Dedifferentiated amniotic fluid mesenchymal stem cell (primary cell): ENCODE results near the gene PADI3.
"Not testable (repeated sequence)": the region's sequence is repeated elsewhere in the genome, so short reads cannot be mapped to it uniquely, and the experiment has no call there.

ENCODE experiments used
- DNase-seq: peaks from one replicate; pipeline ENCODE4 v3.0.0-alpha.2; 2016; ENCODE audit errors: extremely low spot score

The PADI3 gene

DNA sequence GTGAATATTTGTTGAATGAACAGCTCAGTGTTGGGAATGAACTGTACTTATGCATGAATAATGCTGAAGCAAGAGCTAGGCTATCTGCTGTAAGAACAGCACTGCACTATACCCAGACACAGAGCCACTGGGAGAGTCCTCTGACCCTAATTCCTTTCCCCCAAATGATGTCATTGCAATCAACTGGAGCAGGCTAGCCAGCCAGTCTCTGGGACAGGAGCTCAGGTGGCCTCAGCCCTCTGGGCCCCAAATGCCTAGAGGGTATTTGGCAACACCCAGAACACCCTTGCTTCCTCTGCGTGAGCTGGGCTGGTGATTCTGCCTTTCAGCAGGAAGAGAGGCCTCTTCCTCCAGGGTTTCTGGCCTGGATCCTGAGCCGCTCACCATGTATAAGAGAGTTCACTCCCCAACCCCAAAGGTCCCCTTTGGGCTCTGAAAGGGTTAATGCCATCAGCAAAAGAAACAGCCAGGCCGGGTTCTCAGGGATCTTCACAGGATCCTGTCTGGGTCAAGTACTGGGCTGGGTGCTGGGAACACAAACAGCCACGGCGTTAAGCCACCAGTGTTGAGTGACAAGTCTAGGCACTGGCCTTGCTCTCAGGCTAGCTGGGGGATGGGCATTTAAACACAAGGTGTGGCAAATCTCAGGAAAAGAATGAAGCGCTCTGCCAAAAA, 55.4 kb downstream of the PADI3 start:
- peak; percentile 20 for DNase-seq

- DNase-seq: no peak
Measured at GRCh38 chr1:17304826-17305175, 55.9 kb downstream of the PADI3 start.

- DNase-seq: no peak
Measured at GRCh38 chr1:17305576-17306095, 56.7 kb downstream of the PADI3 start.

DNA sequence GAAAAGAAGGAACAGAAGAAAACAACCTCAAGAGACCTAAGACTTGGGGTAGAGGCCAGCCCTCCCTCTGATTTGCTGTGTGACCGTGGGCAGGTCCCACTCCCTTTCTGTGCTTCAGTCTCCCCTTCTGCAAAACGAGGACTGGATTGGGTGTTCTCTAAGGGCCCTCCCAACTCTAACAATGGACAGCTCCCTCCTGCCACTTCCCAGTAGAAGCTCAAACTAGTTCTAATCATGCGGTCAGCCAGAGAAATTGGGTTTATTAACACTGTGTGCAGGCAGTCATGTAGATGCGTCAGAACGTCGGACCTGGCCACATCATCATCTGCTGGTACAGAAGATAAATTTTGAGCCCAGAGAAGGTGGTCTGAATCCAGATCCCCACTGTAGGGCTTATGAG, 57.5 kb downstream of the PADI3 start:
- no peak for DNase-seq

GRCh38 chr1:17306921-17307320, 58.0 kb downstream of the PADI3 start:
- no peak for DNase-seq

- DNase-seq: no peak
Measured at GRCh38 chr1:17307329-17307728, 58.4 kb downstream of the PADI3 start.

- DNase-seq: no peak
Measured at GRCh38 chr1:17307946-17308345, 59.0 kb downstream of the PADI3 start, which contains the start of gene PADI4. Gene PADI4, plus strand, starts transcription at chr1:17308197. Its CDS starts 26 bp downstream, at chr1:17308223.

GRCh38 chr1:17308593-17308992, 59.7 kb downstream of the PADI3 start:
- DNase-seq: no peak

GRCh38 chr1:17309426-17310067, 60.6 kb downstream of the PADI3 start:
- DNase-seq: no peak

DNA sequence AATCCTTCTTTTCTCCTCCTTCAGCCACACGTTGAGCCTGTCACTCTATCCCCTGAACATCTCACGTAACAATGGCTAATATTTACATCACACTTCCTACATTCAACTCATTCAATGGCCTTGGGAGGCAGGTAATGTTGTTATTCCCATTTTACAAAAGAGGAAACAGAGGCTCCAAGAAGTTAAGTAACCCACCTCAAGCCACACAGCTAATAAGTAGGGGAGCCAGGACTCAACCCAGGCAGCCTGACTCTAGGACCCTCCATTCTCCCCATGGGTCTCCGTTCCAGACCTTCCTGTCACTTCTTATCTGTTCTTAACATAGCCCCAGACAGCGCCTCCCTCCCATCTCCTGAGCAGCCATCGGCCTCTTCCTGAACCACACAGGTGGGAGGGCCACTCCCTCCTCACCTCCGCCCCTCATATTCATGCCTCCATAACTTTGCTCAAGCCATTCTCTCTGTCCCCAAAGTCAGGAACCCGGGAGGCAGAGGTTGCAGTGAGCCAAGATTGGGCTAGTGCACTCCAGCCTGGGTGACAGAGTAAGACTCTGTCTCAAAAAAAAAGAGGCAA, 61.3 kb downstream of the PADI3 start:
- DNase-seq: no peak

DNA sequence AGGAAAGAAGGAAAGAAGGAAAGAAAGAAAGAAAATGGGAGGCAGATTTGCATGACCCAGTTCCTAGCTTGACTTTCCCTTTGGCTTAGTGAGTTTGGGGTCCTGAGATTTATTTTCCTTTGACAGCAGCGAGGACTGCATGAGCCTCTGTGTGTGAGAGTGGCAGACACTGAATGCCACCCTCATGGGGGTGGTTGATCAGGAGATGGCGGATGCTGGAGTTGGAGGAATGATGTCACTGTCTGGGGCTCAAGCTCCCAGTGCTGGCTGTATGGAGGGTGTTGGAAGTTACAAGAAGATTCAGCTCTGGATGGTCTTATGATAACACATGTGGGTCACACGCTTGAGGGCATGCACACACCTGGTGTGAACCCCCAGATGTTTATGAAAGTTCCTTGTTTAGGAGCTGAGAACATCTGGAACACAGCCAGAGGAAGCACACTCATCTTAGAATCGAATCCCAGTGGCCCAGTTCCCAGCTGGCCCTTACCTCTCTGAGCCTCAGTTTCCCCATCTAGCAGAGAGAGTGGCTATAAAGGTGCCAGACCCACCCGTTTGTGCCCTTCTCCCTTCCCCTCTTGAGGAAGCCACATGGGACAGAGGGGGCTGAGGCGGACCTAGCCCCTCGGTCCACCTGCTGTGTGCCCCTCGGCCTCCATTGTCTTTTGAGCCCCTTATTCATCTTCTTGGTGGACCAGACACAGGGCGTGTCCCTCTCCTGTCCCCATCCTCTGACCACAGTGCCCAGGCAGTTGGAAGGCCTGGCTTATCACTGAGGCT, 64.8 kb downstream of the PADI3 start:
- no peak for DNase-seq

GRCh38 chr1:17314491-17314971, 65.6 kb downstream of the PADI3 start:
- no peak for DNase-seq

DNA sequence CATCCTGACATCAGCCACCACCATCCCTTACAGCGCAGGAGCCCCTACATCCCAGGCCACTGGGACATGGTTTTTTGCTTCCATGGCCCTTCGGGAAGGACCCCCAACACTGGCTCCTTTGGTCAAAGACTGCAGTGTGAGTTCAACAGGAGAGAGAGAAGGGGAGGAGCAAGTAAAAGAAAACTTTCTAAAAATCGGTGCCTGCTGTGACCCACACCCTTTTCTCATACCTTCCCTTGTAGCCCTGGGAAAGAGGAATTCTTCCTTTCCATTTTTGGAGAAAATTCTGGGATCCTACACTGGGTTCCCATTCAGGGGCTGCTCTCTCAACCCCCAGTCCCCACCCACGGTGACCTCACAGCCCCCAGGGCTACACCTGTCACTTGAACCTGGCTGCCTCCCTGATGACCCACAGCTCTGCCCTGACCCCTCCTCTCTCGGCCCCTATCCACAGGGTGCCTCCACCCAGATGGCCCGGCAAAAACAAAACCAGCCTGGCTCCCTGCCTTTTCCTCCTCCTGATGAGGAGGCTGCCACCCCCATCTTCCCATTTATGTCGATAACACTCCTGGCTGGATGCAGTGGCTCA, 66.7 kb downstream of the PADI3 start:
- DNase-seq: no peak

DNA sequence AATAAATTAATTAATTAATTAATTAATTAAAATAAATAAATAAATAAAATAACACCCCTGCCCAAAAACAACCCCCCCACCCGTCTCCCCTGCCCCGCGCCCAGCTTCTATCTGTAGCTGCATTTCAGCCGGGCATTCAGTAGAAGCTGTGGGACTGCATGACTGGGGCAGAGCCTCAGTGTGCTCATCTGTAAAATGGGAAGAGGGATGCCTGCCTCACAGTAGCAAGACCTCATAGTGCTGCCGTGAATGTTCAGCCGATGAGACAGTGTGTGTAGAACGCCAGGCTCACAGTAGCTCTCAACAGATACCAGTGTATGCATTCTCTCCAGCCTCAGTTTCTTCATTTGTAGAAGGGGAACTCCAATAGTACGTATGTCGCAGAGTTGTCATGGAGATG, 67.8 kb downstream of the PADI3 start:
- DNase-seq: no peak

DNA sequence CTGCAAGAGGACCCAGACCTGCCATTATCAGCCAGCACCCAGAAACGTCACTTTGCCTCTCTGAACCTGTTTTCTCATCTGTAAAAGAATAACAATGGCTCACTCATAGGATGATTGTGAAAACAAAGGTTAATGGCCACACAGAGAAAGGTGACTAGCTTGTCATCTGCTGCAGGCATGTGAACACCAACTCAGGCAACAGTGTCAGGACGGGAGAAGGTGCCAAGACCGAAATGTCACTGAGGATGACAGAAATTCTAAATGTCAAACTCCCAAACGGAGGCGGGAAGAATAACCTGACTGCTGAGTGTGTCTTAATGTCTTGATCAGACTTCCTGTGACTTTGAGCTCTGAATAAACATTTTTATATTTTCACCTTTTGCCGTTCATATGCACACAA, 69.4 kb downstream of the PADI3 start:
- no peak for DNase-seq

GRCh38 chr1:17319561-17320350, 70.9 kb downstream of the PADI3 start:
- DNase-seq: no peak

DNA sequence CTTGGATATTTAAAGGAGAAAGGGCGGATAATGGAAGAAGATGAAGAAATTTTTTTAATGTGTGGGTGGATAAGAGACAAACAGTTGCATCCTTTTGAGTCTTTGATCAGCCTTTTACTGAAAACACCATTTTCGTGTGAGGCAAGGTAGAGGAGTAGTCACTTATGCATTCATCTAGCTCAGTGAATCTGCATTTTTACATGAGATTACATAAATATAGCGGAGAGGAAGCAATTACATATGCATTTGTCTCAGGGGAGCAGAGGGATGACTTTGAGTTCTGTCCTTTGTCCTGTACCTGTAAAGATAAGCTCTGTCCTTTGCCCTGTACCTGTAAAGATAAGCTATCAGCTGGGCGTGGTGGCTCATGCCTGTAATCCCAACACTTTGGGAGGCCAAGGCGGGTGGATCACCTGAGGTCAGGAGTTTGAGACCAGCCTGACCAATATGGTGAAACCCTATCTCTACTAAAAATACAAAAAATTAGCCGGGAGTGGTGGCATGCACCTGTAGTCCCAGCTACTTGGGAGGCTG, 73.0 kb downstream of the PADI3 start:
- DNase-seq: not testable (repeated sequence)

DNA sequence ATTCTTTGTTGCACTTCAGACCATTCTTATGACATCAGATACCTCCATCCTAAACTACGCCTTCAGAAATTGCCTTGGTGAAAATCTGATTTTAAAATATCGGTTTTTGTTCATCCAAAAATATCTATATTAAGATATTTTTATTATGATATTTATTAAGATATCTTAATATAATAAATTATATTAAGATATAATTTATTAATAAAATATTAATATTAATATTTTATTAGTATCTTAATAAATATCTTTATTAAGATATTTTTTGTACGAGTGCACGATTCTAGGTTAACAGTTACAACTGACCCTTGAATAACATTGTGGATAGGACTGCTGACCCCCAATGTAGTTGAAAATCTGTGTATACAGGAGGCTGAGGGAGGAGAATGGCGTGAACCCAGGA, 80.0 kb downstream of the PADI3 start:
- DNase-seq: no peak

DNA sequence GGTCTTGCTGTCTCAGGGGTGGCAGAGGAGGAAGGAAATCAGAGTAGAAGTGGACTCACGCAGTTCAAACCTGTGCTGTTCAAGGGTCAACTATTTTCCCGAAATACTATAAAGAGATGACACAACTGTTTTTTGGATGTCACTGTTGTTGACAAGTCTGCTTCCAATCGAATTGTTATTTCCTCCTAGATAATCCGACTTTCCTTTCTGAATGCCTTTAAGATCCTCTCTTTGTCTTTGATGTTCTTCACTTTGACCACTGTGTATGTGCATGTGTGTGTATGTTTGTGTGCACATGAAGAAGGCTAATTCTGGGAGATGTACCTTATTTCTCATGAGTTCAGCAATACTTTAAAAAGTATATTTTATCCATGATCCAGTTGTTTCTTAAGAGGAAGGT, 80.7 kb downstream of the PADI3 start:
- no peak for DNase-seq

DNA sequence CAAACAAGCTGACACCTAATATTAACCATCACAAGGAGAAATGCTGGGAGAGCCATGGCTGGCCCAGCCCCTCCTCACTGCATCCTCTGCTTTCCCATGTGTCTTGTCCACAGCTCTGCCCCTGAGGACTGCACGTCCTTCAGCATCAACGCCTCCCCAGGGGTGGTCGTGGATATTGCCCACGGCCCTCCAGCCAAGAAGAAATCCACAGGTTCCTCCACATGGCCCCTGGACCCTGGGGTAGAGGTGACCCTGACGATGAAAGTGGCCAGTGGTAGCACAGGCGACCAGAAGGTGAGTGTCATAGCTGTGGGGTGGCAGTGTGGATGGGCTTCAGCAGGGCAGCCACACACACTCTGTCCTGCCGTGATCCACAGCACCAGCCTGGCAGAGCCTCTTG, 82.0 kb downstream of the PADI3 start:
- DNase-seq: no peak

- DNase-seq: no peak
Measured at GRCh38 chr1:17333081-17333480, 84.2 kb downstream of the PADI3 start.
